Measurements from ENCODE around the gene ARID3B. TPM values are rescaled to one million over a fixed set of nuclear protein-coding genes. Genes with fewer than 3 reads are reported as not detected.

The ARID3B gene
- total RNA-seq, 1 experiment from 2014 or later, result 19.0 TPM

- ChIA-PET CTCF (no interaction called here), POLR2A (ENCODE audit: unreplicated experiment) (interaction anchor here (0.6 kb wide), 1 partner anchor 223 kb away, joined by 3 read pairs; no protein-coding TSS in a partner anchor)
- intact Hi-C loops (cut with micrococcal nuclease), result loop anchor here (5.0 kb wide), 1 partner anchor 248 kb away; no protein-coding TSS in a partner anchor
- Histone ChIP-seq H3K4me3 (ENCODE audit: low read length) (no peak overlapping the region), H3K79me2 (ENCODE audit: low read length) (peaks cover 73% of the 10 kb centered on the region), H3K4me1 (ENCODE audit: insufficient read depth, low read length) (peaks cover 16% of the 10 kb centered on the region), H3K27me3 (ENCODE audit: low read length) (no peaks in the 10 kb centered on the region), H3K27ac (ENCODE audit: low read length) (no peak overlapping the region), H3K9me3 (ENCODE audit: low read length) (no peaks in the 10 kb centered on the region), H2AFZ (ENCODE audit: low read length) (no peak overlapping the region), H3K9ac (ENCODE audit: low read length) (no peak overlapping the region), H3K36me3 (ENCODE audit: low read depth, low read length) (peaks cover 56% of the 10 kb centered on the region), H3F3A (ENCODE audit: low read length, unreplicated experiment) (no peaks in the 10 kb centered on the region), H4K20me1 (ENCODE audit: low read length) (peaks cover 44% of the 10 kb centered on the region), H3K9me2 (replicated peaks; ENCODE audit: low read length) (no peaks in the 10 kb centered on the region), H3K4me2 (ENCODE audit: low read length) (no peak overlapping the region)
- no TSS peak for BruUV-seq (replicated peaks)
- no peak for ATAC-seq
- TF ChIP-seq CTCF (conservative IDR thresholded peaks at IDR 0.05; ENCODE audit: low read depth, low read length) (no peak), EZH2phosphoT487 (IDR thresholded peaks at IDR 0.05; ENCODE audit: borderline replicate concordance, low read length) (no peak)
- no peak for DNase-seq
These were observed 79.1 kb downstream of the ARID3B start for GRCh38 chr15:74619916-74620635.

DNA sequence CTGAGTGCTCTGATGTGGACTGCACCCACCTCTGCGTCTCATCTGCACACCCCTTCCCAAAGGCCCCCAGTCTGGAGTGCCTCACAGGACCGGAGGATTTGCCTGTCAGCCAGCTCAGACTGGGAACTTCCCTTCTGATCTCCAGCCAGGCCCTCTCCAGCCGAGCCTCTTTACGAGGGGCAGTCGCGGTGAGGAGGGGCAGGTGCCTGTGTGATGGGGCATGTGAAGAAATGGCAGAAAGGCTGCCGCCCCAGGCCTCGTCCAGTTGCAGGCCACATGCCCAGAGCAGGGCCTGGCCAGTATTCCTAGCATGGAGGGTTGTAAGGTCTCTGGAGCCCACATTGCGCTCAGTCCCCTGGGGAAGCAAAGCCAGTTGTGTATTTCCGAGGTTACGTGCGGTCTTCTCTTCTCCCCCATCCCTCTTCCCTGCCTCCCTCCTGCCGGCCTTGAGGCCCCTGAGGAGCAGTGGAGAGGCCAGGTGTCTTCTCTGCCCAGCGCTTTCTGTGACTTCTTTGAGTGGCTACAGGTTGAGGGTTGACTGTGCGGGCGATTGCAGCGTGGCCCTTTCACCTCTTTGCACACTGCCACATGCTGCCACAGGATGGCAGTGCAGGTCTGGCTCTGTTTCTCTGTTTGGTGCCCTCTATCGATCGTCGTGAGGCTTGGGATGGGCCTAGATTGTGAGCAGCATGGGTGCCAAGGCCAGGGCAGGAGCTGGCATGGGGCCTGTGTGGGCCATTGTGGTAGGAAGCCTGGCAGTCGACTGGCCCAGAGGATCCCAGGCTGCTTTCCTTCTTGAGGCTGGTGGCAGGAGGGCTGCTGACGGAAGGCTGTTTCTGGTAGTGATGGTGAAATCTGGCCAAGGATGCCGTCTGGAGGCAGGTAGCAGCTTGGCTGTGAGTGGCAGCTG, 79.9 kb downstream of the ARID3B start:
- Histone ChIP-seq H3K27me3 (ENCODE audit: low read length) (no peaks in the 10 kb centered on the region), H3K27ac (ENCODE audit: low read length) (no peak overlapping the region), H4K20me1 (ENCODE audit: low read length) (peaks cover 44% of the 10 kb centered on the region), H3K4me1 (ENCODE audit: insufficient read depth, low read length) (peaks cover 16% of the 10 kb centered on the region), H3K79me2 (ENCODE audit: low read length) (peaks cover 66% of the 10 kb centered on the region), H3F3A (ENCODE audit: low read length, unreplicated experiment) (no peaks in the 10 kb centered on the region), H3K9ac (ENCODE audit: low read length) (no peak overlapping the region), H3K9me2 (replicated peaks; ENCODE audit: low read length) (no peaks in the 10 kb centered on the region), H2AFZ (ENCODE audit: low read length) (no peak overlapping the region), H3K36me3 (ENCODE audit: low read depth, low read length) (peaks cover 63% of the 10 kb centered on the region), H3K4me3 (ENCODE audit: low read length) (no peak overlapping the region), H3K9me3 (ENCODE audit: low read length) (no peaks in the 10 kb centered on the region), H3K4me2 (ENCODE audit: low read length) (no peak overlapping the region)
- intact Hi-C loops (cut with micrococcal nuclease), result no loop called here
- TF ChIP-seq CTCF (conservative IDR thresholded peaks at IDR 0.05; ENCODE audit: low read depth, low read length) (peak; percentile 98), EZH2phosphoT487 (IDR thresholded peaks at IDR 0.05; ENCODE audit: borderline replicate concordance, low read length) (no peak)
- DNase-seq (peak; percentile 75), ATAC-seq (peak; percentile 71)
- BruUV-seq (replicated peaks), result no TSS peak
- ChIA-PET POLR2A (ENCODE audit: unreplicated experiment) (no interaction called here), CTCF (no interaction called here)

DNA sequence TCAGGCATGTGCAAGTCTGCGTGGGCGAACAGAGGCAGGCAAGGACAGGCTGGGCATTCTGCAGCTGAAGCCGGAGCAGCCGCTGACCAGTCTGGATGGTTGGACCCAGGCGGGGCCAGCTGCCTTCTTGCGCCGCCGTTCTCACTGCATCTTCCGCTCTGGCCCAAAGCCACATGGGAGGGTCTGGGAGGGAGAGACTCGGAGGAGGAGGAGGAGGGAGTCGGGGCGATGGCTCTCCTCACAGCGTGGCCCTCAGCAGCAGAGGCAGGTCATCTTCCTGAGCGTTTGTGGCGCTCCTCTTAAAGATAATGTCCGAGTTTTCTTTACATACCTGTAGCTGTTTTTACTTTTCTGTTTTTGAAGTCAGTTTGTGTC, 80.5 kb downstream of the ARID3B start:
- Histone ChIP-seq H2AFZ (ENCODE audit: low read length) (no peak overlapping the region), H3K79me2 (ENCODE audit: low read length) (peaks cover 60% of the 10 kb centered on the region), H3K36me3 (ENCODE audit: low read depth, low read length) (peaks cover 69% of the 10 kb centered on the region), H3K9me2 (replicated peaks; ENCODE audit: low read length) (no peaks in the 10 kb centered on the region), H3K4me3 (ENCODE audit: low read length) (no peak overlapping the region), H3F3A (ENCODE audit: low read length, unreplicated experiment) (no peaks in the 10 kb centered on the region), H3K4me2 (ENCODE audit: low read length) (no peak overlapping the region), H3K27me3 (ENCODE audit: low read length) (no peaks in the 10 kb centered on the region), H3K4me1 (ENCODE audit: insufficient read depth, low read length) (peaks cover 16% of the 10 kb centered on the region), H3K9ac (ENCODE audit: low read length) (no peak overlapping the region), H4K20me1 (ENCODE audit: low read length) (peaks cover 44% of the 10 kb centered on the region), H3K9me3 (ENCODE audit: low read length) (no peaks in the 10 kb centered on the region), H3K27ac (ENCODE audit: low read length) (no peak overlapping the region)
- DNase-seq, result no peak
- TF ChIP-seq EZH2 (IDR thresholded peaks at IDR 0.05; ENCODE audit: low read length, unreplicated experiment), result no peak
- TF ChIP-seq EZH2phosphoT487 (IDR thresholded peaks at IDR 0.05; ENCODE audit: borderline replicate concordance, low read length), result no peak
- TF ChIP-seq CTCF (conservative IDR thresholded peaks at IDR 0.05; ENCODE audit: low read depth, low read length), result no peak
- CTCF ChIA-PET, result no interaction called here
- intact Hi-C loops (cut with micrococcal nuclease), result no loop called here
- ATAC-seq, result no peak
- POLR2A ChIA-PET (ENCODE audit: unreplicated experiment), result no interaction called here
- BruUV-seq (replicated peaks), result no TSS peak
